Fibroblast of lung (primary cell): ENCODE data around the gene SETBP1.

Experiments used
- CTCF ChIP-seq, 2 donors: IDR thresholded peaks in 1 of 2; conservative IDR thresholded peaks in 1 of 2; 1 replicate in 1 of 2; 2 replicates in 1 of 2; pipeline ENCODE4 v1.5.1; 2011 to 2012; ENCODE audit warnings: low read length in 2 of 2, control low read depth in 1 of 2, inconsistent platforms in 1 of 2, low read depth in 1 of 2, mild to moderate bottlenecking in 1 of 2
- EZH2 ChIP-seq: IDR thresholded peaks from 2 replicates; pipeline ENCODE4 v1.5.1; 2012; ENCODE audit warnings: low read length, control low read depth, mild to moderate bottlenecking; ENCODE audit errors: missing control alignments

GRCh38 chr18:44793194-44793593 lies 112.5 kb downstream of the SETBP1 start:
- TF ChIP-seq CTCF (conservative IDR thresholded peaks at IDR 0.05 in 1 of 2, IDR thresholded peaks at IDR 0.05 in 1 of 2; ENCODE audit: low read depth in 1 of 2, low read length in 2 of 2) (no peak), EZH2 (no peak)
